RWPE1 (cell line): Measurements from ENCODE around the gene SEC22A.

Experiments
- CTCF ChIA-PET: fragments of 350-600 bp; sonication (Branson Sonifier 250); formaldehyde crosslinking; extraction: SDS; loops from one replicate; lab custom pipeline; 2021; lab: Yijun Ruan, JAX
- POLR2A ChIA-PET: fragments of 400-600 bp; formaldehyde crosslinking; extraction: SDS; loops from one replicate; lab custom pipeline; 2020; ENCODE audit warnings: antibody characterized with exemption; ENCODE audit not compliant: low non-redundant PET; lab: Yijun Ruan, JAX
- DNase-seq: peaks from one replicate; pipeline ENCODE4 v3.0.0; 2012; ENCODE audit warnings: low spot score
- H3K27ac ChIP-seq: fragments of 450-650 bp; 2 replicates; pipeline ENCODE4 v1.5.1; 2017
- CTCF ChIP-seq: fragments of 450-650 bp; conservative IDR thresholded peaks from 2 replicates; pipeline ENCODE4 v1.5.1; 2017; ENCODE audit warnings: low read depth, mild to moderate bottlenecking

Gene SEC22A

GRCh38 chr3:123290962-123291361, 89.2 kb downstream of the SEC22A start:
- DNase-seq, result no peak
- CTCF ChIA-PET, result no interaction called here
- POLR2A ChIA-PET, result no interaction called here
- no peak overlapping the region for H3K27ac ChIP-seq
- TF ChIP-seq CTCF, result no peak

- POLR2A ChIA-PET, result no interaction called here
- no peak overlapping the region for H3K27ac ChIP-seq
- CTCF ChIA-PET, result no interaction called here
- DNase-seq, result no peak
- TF ChIP-seq CTCF, result no peak
These were observed 89.7 kb downstream of the SEC22A start for GRCh38 chr3:123291404-123291803.

- H3K27ac ChIP-seq, result no peak overlapping the region
- TF ChIP-seq CTCF, result no peak
- ChIA-PET CTCF (interaction anchor here (0.7 kb wide), 1 partner anchor 372 kb away, joined by 3 read pairs; no protein-coding TSS in a partner anchor), POLR2A (interaction anchor here (0.5 kb wide), 1 partner anchor 23 kb away, joined by 3 read pairs; no protein-coding TSS in a partner anchor)
- no peak for DNase-seq
These were observed 90.9 kb downstream of the SEC22A start for GRCh38 chr3:123292321-123293310.

GRCh38 chr3:123294296-123294938, 92.7 kb downstream of the SEC22A start:
- CTCF ChIA-PET, result no interaction called here
- POLR2A ChIA-PET, result no interaction called here

GRCh38 chr3:123295171-123295900, 93.6 kb downstream of the SEC22A start:
- no peak overlapping the region for H3K27ac ChIP-seq
- DNase-seq, result no peak
- TF ChIP-seq CTCF, result no peak
- ChIA-PET CTCF (no interaction called here), POLR2A (no interaction called here)

More at GRCh38 chr3:123294296-123294938, 92.7 kb downstream of the SEC22A start:
- no peak for DNase-seq
- no peak for TF ChIP-seq CTCF
- no peak overlapping the region for H3K27ac ChIP-seq

- CTCF ChIA-PET, result no interaction called here
These were observed 94.1 kb downstream of the SEC22A start for GRCh38 chr3:123295901-123296250.

More at GRCh38 chr3:123295901-123296250, 94.1 kb downstream of the SEC22A start:
- DNase-seq, result no peak
- H3K27ac ChIP-seq, result no peak overlapping the region
- POLR2A ChIA-PET, result no interaction called here
- no peak for TF ChIP-seq CTCF
